WTC11 (cell line): ENCODE data around the gene KIAA1958. TPM values are rescaled to one million over a fixed set of nuclear protein-coding genes. Genes with fewer than 3 reads are reported as not detected.

Experiments used
- ATAC-seq: fragments of 200-7000 bp; cut with Tn5 transposase; 2 replicates; pipeline ENCODE4 v1.10.0; 2021; ENCODE audit warnings: mild to moderate bottlenecking, moderate library complexity
- CTCF ChIA-PET: fragments of 300-600 bp; sonication (Branson Sonifier 250); formaldehyde crosslinking; loops from one replicate; lab custom pipeline; 2021; ENCODE audit warnings: antibody characterized with exemption; lab: Charles Lee
- POLR2A ChIA-PET: fragments of 350-600 bp; sonication (Branson Sonifier 250); formaldehyde crosslinking; loops from one replicate; lab custom pipeline; 2021; ENCODE audit warnings: antibody characterized with exemption; lab: Charles Lee
- DNase-seq: peaks from one replicate; pipeline ENCODE4 v3.0.0; 2021; ENCODE audit warnings: low spot score
- H3K27ac Mint-ChIP-seq: 2 replicates; pipeline ENCODE4 v1.8.0; 2021; ENCODE audit warnings: mixed read lengths
- H3K27me3 Mint-ChIP-seq: 2 replicates; pipeline ENCODE4 v1.8.0; 2021; ENCODE audit warnings: low read depth, mild to moderate bottlenecking, moderate library complexity, mixed read lengths
- H3K36me3 Mint-ChIP-seq: 2 replicates; pipeline ENCODE4 v1.8.0; 2021; ENCODE audit warnings: mixed read lengths
- H3K4me1 Mint-ChIP-seq: 2 replicates; pipeline ENCODE4 v1.8.0; 2022; ENCODE audit warnings: mixed read lengths
- H3K4me3 Mint-ChIP-seq: 2 replicates; pipeline ENCODE4 v1.8.0; 2021; ENCODE audit warnings: mild to moderate bottlenecking, moderate library complexity, mixed read lengths
- H3K9me3 Mint-ChIP-seq: 2 replicates; pipeline ENCODE4 v1.8.0; 2021; ENCODE audit warnings: mixed read lengths
- HMGXB4 ChIP-seq: sonication (generic); formaldehyde crosslinking; IDR thresholded peaks from 2 replicates; pipeline ENCODE4 v1.8.1; 2023; ENCODE audit warnings: mild to moderate bottlenecking, moderate library complexity, missing genetic modification reagents
- MYBL2 ChIP-seq: sonication (generic); formaldehyde crosslinking; IDR thresholded peaks from 2 replicates; pipeline ENCODE4 v1.8.1; 2023; ENCODE audit warnings: mild to moderate bottlenecking, moderate library complexity, missing genetic modification reagents
- NFATC4 ChIP-seq: fragments of 250-450 bp; sonication (Bioruptor Pico); IDR thresholded peaks from 2 replicates; pipeline ENCODE4 v1.9.0; 2021; ENCODE audit warnings: mild to moderate bottlenecking
- STAT6 ChIP-seq: sonication (generic); formaldehyde crosslinking; conservative IDR thresholded peaks from 2 replicates; pipeline ENCODE4 v1.8.1; 2023; ENCODE audit warnings: mild to moderate bottlenecking, low read depth, missing genetic modification reagents, moderate library complexity
- TEAD4 ChIP-seq: sonication (generic); formaldehyde crosslinking; IDR thresholded peaks from 2 replicates; pipeline ENCODE4 v1.8.0; 2022; ENCODE audit warnings: mild to moderate bottlenecking, missing genetic modification reagents
- ZNF138 ChIP-seq: sonication (generic); formaldehyde crosslinking; conservative IDR thresholded peaks from 2 replicates; pipeline ENCODE4 v1.8.1; 2022; ENCODE audit warnings: mild to moderate bottlenecking, moderate library complexity, missing genetic modification reagents
- ZNF512 ChIP-seq: sonication (generic); formaldehyde crosslinking; IDR thresholded peaks from 2 replicates; pipeline ENCODE4 v1.8.1; 2022; ENCODE audit warnings: missing genetic modification reagents, borderline replicate concordance
- ZNF671 ChIP-seq: fragments of 250-450 bp; sonication (Bioruptor Pico); IDR thresholded peaks from 2 replicates; pipeline ENCODE4 v1.8.0; 2021; ENCODE audit warnings: mild to moderate bottlenecking
- total RNA-seq: library from RNA; stranded (reverse); gene quantifications from 3 replicates; pipeline ENCODE4 v1.2.3, GENCODE V29; 2021
- TF ChIP-seq, protein P1 (sequence below): sonication (generic); formaldehyde crosslinking; IDR thresholded peaks from 2 replicates; pipeline ENCODE4 v1.8.0; 2023; ENCODE audit warnings: missing genetic modification reagents, mild to moderate bottlenecking, borderline replicate concordance
- TF ChIP-seq, protein P2 (sequence below): sonication (generic); formaldehyde crosslinking; IDR thresholded peaks from 2 replicates; pipeline ENCODE4 v1.8.0; 2022; ENCODE audit warnings: mild to moderate bottlenecking, missing genetic modification reagents

The KIAA1958 gene
- total RNA-seq, 1 experiment from 2014 or later = 41.0 TPM

- no peak overlapping the region for H3K4me3 Mint-ChIP-seq
- no peaks in the 10 kb centered on the region for H3K27me3 Mint-ChIP-seq
- ATAC-seq (no peak), DNase-seq (no peak)
- CTCF ChIA-PET = no interaction called here
- H3K36me3 Mint-ChIP-seq = no peaks in the 10 kb centered on the region
- H3K9me3 Mint-ChIP-seq = no peaks in the 10 kb centered on the region
- no peak for TF ChIP-seq ZNF512 (CRISPR knock-in tag)
- TF ChIP-seq ZNF671 (CRISPR knock-in tag) = no peak
- TF ChIP-seq, all 79 proteins: peak for 0
- POLR2A ChIA-PET = no interaction called here
- H3K27ac Mint-ChIP-seq = no peak overlapping the region
- H3K4me1 Mint-ChIP-seq = peaks cover 10% of the 10 kb centered on the region
These were observed 144.9 kb downstream of the KIAA1958 start for GRCh38 chr9:112631313-112632070.

DNA sequence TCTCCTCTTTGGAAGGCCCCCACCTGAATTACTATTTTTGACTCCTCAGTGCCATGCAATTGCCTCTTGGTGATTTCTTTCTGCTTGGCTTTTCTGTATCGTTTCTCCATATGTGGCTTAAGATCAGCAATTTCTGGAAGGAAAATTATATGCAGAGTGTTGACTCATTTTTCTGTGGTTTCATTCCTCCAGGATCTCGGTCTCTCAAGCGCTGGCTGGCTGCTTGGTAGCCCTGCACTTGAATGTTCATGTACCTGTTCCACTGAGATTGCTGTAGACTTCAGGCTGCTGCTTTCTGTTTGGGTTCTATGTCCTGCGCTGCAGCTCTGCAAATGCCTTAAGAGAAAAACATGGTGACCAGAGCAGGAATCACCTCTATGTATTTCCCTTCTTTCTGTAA is 153.7 kb downstream of the KIAA1958 start:
- no peak for ATAC-seq
- H3K4me3 Mint-ChIP-seq = no peak overlapping the region
- H3K36me3 Mint-ChIP-seq = peaks cover 26% of the 10 kb centered on the region
- no peak overlapping the region for H3K27ac Mint-ChIP-seq
- ChIA-PET POLR2A (no interaction called here), CTCF (no interaction called here)
- no peaks in the 10 kb centered on the region; the same call in 1 of the 2 replicates for H3K27me3 Mint-ChIP-seq
- DNase-seq = no peak
- peaks cover 21% of the 10 kb centered on the region for H3K9me3 Mint-ChIP-seq
- peaks cover 11% of the 10 kb centered on the region for H3K4me1 Mint-ChIP-seq
- TF ChIP-seq STAT6 (CRISPR knock-in tag) = no peak
- TF ChIP-seq NFATC4 = no peak
- TF ChIP-seq, protein P1, sequence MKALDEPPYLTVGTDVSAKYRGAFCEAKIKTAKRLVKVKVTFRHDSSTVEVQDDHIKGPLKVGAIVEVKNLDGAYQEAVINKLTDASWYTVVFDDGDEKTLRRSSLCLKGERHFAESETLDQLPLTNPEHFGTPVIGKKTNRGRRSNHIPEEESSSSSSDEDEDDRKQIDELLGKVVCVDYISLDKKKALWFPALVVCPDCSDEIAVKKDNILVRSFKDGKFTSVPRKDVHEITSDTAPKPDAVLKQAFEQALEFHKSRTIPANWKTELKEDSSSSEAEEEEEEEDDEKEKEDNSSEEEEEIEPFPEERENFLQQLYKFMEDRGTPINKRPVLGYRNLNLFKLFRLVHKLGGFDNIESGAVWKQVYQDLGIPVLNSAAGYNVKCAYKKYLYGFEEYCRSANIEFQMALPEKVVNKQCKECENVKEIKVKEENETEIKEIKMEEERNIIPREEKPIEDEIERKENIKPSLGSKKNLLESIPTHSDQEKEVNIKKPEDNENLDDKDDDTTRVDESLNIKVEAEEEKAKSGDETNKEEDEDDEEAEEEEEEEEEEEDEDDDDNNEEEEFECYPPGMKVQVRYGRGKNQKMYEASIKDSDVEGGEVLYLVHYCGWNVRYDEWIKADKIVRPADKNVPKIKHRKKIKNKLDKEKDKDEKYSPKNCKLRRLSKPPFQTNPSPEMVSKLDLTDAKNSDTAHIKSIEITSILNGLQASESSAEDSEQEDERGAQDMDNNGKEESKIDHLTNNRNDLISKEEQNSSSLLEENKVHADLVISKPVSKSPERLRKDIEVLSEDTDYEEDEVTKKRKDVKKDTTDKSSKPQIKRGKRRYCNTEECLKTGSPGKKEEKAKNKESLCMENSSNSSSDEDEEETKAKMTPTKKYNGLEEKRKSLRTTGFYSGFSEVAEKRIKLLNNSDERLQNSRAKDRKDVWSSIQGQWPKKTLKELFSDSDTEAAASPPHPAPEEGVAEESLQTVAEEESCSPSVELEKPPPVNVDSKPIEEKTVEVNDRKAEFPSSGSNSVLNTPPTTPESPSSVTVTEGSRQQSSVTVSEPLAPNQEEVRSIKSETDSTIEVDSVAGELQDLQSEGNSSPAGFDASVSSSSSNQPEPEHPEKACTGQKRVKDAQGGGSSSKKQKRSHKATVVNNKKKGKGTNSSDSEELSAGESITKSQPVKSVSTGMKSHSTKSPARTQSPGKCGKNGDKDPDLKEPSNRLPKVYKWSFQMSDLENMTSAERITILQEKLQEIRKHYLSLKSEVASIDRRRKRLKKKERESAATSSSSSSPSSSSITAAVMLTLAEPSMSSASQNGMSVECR (CRISPR knock-in tag) = no peak
- no peak for TF ChIP-seq ZNF138
- TF ChIP-seq, all 79 proteins: peak for 0

DNA sequence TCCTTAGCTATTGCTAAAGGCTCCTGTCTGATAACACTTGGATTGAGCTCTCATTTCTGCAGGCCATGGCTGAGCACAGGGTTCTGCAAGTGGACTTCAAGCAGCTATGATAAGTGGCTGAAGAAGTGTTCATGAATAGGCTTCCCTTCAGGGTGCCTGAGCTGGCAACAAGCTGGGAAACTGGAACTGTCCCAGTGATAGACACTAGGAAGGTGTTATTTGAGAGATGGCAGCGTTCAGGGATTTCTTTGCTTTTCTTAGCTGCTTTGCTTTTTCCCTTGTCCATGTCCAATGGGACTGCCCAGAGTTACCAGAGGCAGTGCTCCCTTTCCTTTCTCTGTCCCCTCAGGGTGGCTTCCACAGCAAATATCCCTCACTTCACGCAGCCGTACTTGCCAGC is 155.5 kb downstream of the KIAA1958 start:
- Mint-ChIP-seq H3K4me1 (peaks cover 11% of the 10 kb centered on the region), H3K9me3 (peaks cover 27% of the 10 kb centered on the region), H3K27ac (peak overlapping the region; percentile 30; the same call in 1 of the 2 replicates), H3K27me3 (no peaks in the 10 kb centered on the region; the same call in 1 of the 2 replicates), H3K4me3 (no peak overlapping the region), H3K36me3 (peaks cover 34% of the 10 kb centered on the region)
- ChIA-PET CTCF (no interaction called here), POLR2A (no interaction called here)
- DNase-seq (no peak), ATAC-seq (peak; percentile 51)
- TF ChIP-seq, protein P1 (CRISPR knock-in tag) = no peak
- TF ChIP-seq, protein P2, sequence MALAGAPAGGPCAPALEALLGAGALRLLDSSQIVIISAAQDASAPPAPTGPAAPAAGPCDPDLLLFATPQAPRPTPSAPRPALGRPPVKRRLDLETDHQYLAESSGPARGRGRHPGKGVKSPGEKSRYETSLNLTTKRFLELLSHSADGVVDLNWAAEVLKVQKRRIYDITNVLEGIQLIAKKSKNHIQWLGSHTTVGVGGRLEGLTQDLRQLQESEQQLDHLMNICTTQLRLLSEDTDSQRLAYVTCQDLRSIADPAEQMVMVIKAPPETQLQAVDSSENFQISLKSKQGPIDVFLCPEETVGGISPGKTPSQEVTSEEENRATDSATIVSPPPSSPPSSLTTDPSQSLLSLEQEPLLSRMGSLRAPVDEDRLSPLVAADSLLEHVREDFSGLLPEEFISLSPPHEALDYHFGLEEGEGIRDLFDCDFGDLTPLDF (CRISPR knock-in tag) = no peak
- TF ChIP-seq TEAD4 (CRISPR knock-in tag) (no peak), HMGXB4 (CRISPR knock-in tag) (no peak), MYBL2 (no peak)
